Chondrocyte (in vitro differentiated cells): Measurements from ENCODE around the gene WNT9A. TPM values are rescaled to one million over a fixed set of nuclear protein-coding genes. Genes with fewer than 3 reads are reported as not detected.

Experiments used
- DNase-seq: peaks from one replicate; pipeline ENCODE4 v3.0.0; 2021; ENCODE audit warnings: mixed read lengths, low spot score
- H3K27ac Mint-ChIP-seq: one replicate; pipeline ENCODE4 v1.8.0; 2021; ENCODE audit warnings: mild to moderate bottlenecking, moderate library complexity, mixed read lengths; ENCODE audit not compliant: unreplicated experiment
- H3K27me3 Mint-ChIP-seq: 2 replicates; pipeline ENCODE4 v1.8.0; 2021; ENCODE audit warnings: low read depth, mixed read lengths
- H3K36me3 Mint-ChIP-seq: 2 replicates; pipeline ENCODE4 v1.8.0; 2021; ENCODE audit warnings: low read depth, mixed read lengths
- H3K4me1 Mint-ChIP-seq: 2 replicates; pipeline ENCODE4 v1.8.0; 2021; ENCODE audit warnings: low read depth, mild to moderate bottlenecking, mixed read lengths
- H3K4me3 Mint-ChIP-seq: one replicate; pipeline ENCODE4 v1.8.0; 2021; ENCODE audit warnings: mild to moderate bottlenecking, moderate library complexity, mixed read lengths; ENCODE audit not compliant: unreplicated experiment
- H3K9me3 Mint-ChIP-seq: 2 replicates; pipeline ENCODE4 v1.8.0; 2021; ENCODE audit warnings: low read depth, mixed read lengths
- CTCF ChIP-seq: fragments of 200-600 bp; sonication (generic); IDR thresholded peaks from 2 replicates; pipeline ENCODE4 v1.5.0; 2021; ENCODE audit warnings: antibody characterized with exemption, mild to moderate bottlenecking, moderate library complexity
- total RNA-seq: library from RNA; stranded (reverse); gene quantifications from 3 replicates; pipeline ENCODE4 v1.2.1, GENCODE V29; 2021

WNT9A gene
- total RNA-seq, 1 donor from 2014 or later: 2.5 TPM

DNA sequence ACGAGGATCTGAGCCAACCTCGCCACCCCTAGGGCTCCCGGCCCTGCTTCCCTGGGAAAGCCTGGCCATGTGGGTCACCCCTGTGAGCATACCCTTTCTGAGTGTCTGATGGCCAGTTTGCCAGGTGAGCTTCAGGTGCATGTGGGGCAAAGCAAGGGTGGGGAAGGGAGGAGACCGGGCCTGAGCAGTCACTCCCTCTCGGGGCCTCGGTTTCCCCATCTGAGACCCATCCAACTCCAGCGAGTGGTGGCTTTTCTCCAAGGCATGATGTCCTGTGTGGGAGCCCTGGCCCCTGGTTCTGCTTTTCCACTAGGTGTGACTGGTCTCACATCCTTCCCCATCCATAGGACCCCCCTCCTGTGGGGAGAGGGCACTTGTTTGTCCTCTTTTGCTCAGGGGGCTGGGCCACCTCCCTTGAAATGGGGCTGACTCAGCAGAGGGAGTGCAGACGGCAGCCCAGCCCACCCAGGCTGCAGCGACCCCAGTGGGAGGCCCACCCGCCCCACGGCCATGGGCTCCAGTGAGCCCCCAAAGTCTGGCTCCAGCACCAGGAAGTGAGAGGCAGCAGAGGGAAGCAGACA lies 1.7 kb upstream of the WNT9A start:
- Mint-ChIP-seq H3K36me3 (peaks cover 3% of the 10 kb centered on the region), H3K9me3 (no peaks in the 10 kb centered on the region), H3K4me3 (no peak overlapping the region), H3K4me1 (peaks cover 34% of the 10 kb centered on the region), H3K27me3 (peaks cover 2% of the 10 kb centered on the region), H3K27ac (no peak overlapping the region)
- DNase-seq: no peak
- no peak for TF ChIP-seq CTCF

DNA sequence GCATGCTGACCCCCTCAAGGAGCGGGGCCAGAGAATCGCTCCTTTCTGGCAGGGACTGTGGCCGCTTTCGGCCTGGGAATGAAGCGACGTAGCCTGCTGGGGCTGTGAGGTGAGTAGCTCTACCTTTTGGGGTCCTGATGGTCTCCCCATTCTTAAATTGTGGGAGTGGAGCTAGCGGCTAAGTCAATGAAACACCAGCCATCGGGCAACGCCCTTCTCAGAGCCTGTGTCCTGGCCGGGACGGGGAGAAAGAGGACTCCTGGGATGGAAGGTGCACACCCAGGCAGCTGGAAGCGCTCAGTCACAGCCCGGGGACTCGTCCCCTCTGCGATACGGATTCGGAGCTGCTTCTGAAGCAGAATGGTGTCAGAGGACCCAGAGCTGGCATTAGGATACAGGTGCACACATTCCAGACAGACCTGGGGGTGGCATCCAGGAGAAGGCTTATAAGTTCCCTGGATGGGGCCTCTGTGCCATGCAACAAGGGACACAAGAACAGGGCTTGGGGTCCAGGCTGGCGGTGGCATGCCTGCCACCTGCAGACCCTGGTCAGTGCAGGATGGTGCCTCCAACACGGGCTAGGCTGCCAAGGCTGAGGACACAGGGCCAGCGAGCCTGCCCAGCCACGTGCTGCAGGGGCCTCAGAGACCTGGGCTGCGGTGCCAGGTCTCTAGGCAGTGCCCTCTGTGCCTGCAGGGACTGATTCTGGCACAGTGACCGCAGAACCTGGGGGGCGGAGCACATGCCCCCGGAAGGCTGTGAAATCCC lies 945 bp upstream of the WNT9A start:
- H3K27ac Mint-ChIP-seq: peak overlapping the region; percentile 22
- no peaks in the 10 kb centered on the region for H3K9me3 Mint-ChIP-seq
- H3K4me1 Mint-ChIP-seq: peaks cover 30% of the 10 kb centered on the region
- H3K36me3 Mint-ChIP-seq: peaks cover under 1% of the 10 kb centered on the region
- DNase-seq: no peak
- peak overlapping the region; percentile 75 for H3K4me3 Mint-ChIP-seq
- H3K27me3 Mint-ChIP-seq: peaks cover under 1% of the 10 kb centered on the region
- TF ChIP-seq CTCF: no peak

DNA sequence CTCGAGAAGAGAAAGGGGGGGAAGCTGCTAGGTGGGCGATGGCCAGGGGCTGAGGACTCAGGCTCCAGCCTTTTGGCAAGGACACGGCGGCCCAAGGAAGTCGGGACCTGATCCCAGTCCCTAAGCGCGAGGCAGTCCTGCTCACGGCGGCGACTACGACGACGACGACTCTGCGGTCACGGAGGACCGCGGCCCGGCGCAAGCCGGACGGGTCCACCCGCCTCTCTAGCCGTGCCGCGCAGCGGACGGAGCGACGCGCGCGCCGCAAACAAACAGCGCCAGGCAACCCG lies 401 bp downstream of the WNT9A start:
- Mint-ChIP-seq H3K9me3 (no peaks in the 10 kb centered on the region), H3K27me3 (no peaks in the 10 kb centered on the region), H3K36me3 (no peaks in the 10 kb centered on the region), H3K4me1 (peaks cover 24% of the 10 kb centered on the region), H3K4me3 (peak overlapping the region; percentile 79), H3K27ac (peak overlapping the region; percentile 63)
- no peak for TF ChIP-seq CTCF
- peak; percentile 67 for DNase-seq

- no peaks in the 10 kb centered on the region for H3K36me3 Mint-ChIP-seq
- H3K27me3 Mint-ChIP-seq: no peaks in the 10 kb centered on the region
- peak overlapping the region; percentile 85 for H3K27ac Mint-ChIP-seq
- H3K4me3 Mint-ChIP-seq: peak overlapping the region; percentile 79
- DNase-seq: peak; percentile 92
- no peaks in the 10 kb centered on the region for H3K9me3 Mint-ChIP-seq
- H3K4me1 Mint-ChIP-seq: peaks cover 24% of the 10 kb centered on the region
- peak; percentile 97 for TF ChIP-seq CTCF
These were observed 927 bp downstream of the WNT9A start for GRCh38 chr1:227946624-227947385.

GRCh38 chr1:227945891-227946623 lies 1.7 kb downstream of the WNT9A start:
- no peaks in the 10 kb centered on the region for H3K36me3 Mint-ChIP-seq
- peak; percentile 92 for DNase-seq
- peak overlapping the region; percentile 85 for H3K27ac Mint-ChIP-seq
- no peak for TF ChIP-seq CTCF
- H3K4me1 Mint-ChIP-seq: peaks cover 24% of the 10 kb centered on the region
- H3K27me3 Mint-ChIP-seq: no peaks in the 10 kb centered on the region
- H3K4me3 Mint-ChIP-seq: peak overlapping the region; percentile 65
- H3K9me3 Mint-ChIP-seq: no peaks in the 10 kb centered on the region
